ENCODE measurements around the gene PDZD2.

GRCh38 chr5:32020946-32021345 is 382.0 kb downstream of the PDZD2 start:
- TF ChIP-seq, protein P1, sequence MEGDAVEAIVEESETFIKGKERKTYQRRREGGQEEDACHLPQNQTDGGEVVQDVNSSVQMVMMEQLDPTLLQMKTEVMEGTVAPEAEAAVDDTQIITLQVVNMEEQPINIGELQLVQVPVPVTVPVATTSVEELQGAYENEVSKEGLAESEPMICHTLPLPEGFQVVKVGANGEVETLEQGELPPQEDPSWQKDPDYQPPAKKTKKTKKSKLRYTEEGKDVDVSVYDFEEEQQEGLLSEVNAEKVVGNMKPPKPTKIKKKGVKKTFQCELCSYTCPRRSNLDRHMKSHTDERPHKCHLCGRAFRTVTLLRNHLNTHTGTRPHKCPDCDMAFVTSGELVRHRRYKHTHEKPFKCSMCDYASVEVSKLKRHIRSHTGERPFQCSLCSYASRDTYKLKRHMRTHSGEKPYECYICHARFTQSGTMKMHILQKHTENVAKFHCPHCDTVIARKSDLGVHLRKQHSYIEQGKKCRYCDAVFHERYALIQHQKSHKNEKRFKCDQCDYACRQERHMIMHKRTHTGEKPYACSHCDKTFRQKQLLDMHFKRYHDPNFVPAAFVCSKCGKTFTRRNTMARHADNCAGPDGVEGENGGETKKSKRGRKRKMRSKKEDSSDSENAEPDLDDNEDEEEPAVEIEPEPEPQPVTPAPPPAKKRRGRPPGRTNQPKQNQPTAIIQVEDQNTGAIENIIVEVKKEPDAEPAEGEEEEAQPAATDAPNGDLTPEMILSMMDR (IDR thresholded peaks at IDR 0.05; ENCODE audit: low read length), result no peak
- no peak for TF ChIP-seq EZH2phosphoT487 (IDR thresholded peaks at IDR 0.05; ENCODE audit: low read length)

All from MM.1S (cell line).